ENCODE measurements around the gene EMC8.
"Not testable (repeated sequence)": the region's sequence is repeated elsewhere in the genome, so short reads cannot be mapped to it uniquely, and the experiment has no call there.

EMC8 gene

GRCh38 chr16:85810742-85811115 lies 11.4 kb upstream of the EMC8 start:
- TF ChIP-seq ZFX (IDR thresholded peaks at IDR 0.05; ENCODE audit: borderline replicate concordance), result no peak
- no peak for TF ChIP-seq CTCF (IDR thresholded peaks at IDR 0.05)

GRCh38 chr16:85810097-85810741 lies 10.9 kb upstream of the EMC8 start:
- no peak for TF ChIP-seq ZFX (IDR thresholded peaks at IDR 0.05; ENCODE audit: borderline replicate concordance)
- TF ChIP-seq CTCF (IDR thresholded peaks at IDR 0.05), result no peak
- no peak overlapping the region for H3K27ac ChIP-seq

More at GRCh38 chr16:85810742-85811115, 11.4 kb upstream of the EMC8 start:
- H3K27ac ChIP-seq, result no peak overlapping the region

DNA sequence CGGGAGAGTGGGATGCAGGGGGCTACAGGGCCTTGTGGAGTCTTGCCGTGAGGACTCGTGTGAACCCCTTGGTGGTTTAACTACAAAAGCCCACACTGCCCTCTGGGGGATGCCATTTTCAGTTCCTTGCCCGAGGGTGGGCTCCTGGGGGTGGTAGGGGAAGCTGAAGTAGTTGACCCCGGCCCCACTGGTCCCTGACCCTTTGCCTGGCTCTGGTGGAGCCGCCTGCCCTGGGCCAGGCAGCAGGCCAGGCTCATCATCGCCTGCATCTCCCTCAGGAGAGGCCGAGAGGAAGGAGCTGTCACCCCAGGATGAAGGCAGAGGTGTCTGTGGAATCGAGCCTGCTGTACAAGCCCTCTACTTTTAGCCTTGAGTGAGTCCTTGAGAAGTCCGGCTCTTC lies 10.3 kb upstream of the EMC8 start:
- H3K27ac ChIP-seq, result no peak overlapping the region
- TF ChIP-seq CTCF (IDR thresholded peaks at IDR 0.05) (no peak), ZFX (IDR thresholded peaks at IDR 0.05; ENCODE audit: borderline replicate concordance) (no peak)

- no peak for TF ChIP-seq ZFX (IDR thresholded peaks at IDR 0.05; ENCODE audit: borderline replicate concordance)
- H3K27ac ChIP-seq, result no peak overlapping the region
Observed at GRCh38 chr16:85808926-85809325, 9.6 kb upstream of the EMC8 start.

- not testable (repeated sequence) for H3K27ac ChIP-seq
Observed at GRCh38 chr16:85808104-85808503, 8.8 kb upstream of the EMC8 start.

GRCh38 chr16:85807340-85807739 lies 8.0 kb upstream of the EMC8 start:
- H3K27ac ChIP-seq, result not testable (repeated sequence)

- no peak overlapping the region for H3K27ac ChIP-seq
- TF ChIP-seq ZFX (IDR thresholded peaks at IDR 0.05; ENCODE audit: borderline replicate concordance), result no peak
Observed at GRCh38 chr16:85806539-85806938, 7.2 kb upstream of the EMC8 start.

DNA sequence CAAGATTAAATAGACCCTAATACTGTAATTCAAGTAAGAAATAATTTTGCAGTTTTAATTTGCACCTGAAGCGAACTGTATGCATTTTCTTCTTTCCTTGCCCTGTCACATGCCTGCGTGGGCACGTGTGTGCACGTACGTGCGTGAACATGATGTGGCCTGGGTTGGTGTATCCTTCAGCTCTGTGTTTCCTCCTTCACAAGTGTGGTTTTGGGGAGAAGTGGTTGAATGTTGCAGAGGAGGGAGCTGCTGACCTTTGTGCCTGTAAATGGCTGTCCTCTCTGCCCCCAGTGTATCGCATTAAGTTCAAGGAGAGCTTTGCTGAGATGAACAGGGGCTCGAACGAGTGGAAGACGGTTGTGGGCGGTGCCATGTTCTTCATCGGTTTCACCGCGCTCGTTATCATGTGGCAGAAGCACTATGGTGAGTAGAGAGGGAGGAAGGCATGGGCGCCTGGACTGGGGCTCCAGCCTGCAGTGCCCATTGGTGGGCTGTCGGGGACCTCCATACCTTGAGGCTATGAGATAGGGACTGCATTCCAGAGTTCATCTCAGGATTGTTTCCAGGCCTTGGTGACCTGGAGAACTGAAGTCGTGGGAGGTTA lies 6.2 kb upstream of the EMC8 start:
- TF ChIP-seq CTCF (IDR thresholded peaks at IDR 0.05) (no peak), ZFX (IDR thresholded peaks at IDR 0.05; ENCODE audit: borderline replicate concordance) (no peak)
- H3K27ac ChIP-seq, result no peak overlapping the region

GRCh38 chr16:85803570-85803969 lies 4.2 kb upstream of the EMC8 start:
- no peak for TF ChIP-seq ZFX (IDR thresholded peaks at IDR 0.05; ENCODE audit: borderline replicate concordance)
- TF ChIP-seq CTCF (IDR thresholded peaks at IDR 0.05), result no peak
- H3K27ac ChIP-seq, result no peak overlapping the region
